Measurements from ENCODE around the gene ZNF148.

ZNF148 gene

DNA sequence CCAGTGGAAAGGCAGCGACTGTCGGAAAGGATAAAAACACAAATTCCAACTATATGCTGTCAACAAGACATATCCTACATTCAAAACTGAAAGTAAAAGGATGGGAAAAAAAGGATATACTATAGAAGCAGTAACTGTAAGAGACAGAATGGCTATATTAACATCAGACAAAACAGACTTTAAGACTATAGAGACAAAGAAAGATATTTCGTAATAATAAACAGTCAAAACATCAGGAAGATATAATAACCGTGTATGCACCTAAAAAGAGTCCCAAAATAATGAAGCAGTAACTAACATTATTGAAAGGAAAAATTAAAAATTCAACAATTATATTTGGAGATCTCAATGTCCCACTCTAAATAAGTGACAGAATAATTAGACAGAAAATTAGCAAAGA is 48.2 kb downstream of the ZNF148 start:
- no peak for DNase-seq

GRCh38 chr3:125325746-125326145 is 49.4 kb downstream of the ZNF148 start:
- no peak for DNase-seq

DNA sequence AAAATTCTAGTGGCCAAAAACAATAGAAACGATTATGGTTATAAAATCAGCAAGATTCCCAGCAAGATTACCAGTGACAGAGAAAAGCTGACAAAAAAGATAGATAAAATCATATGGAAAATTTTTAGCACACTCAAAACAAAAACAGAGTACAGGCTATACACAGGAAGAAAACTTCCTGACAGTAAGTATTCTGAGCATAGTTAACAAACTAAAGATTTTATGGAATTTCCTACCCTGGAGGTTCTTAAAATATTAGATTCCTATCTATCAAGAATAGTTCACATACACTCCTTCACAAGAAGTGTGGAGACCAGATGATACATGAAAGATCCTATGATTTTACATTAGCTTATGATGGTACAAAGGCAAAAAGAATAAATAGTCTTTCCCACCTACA is 50.8 kb downstream of the ZNF148 start:
- no peak for DNase-seq

GRCh38 chr3:125322917-125323316 is 52.2 kb downstream of the ZNF148 start:
- DNase-seq = no peak

- DNase-seq = no peak
These were observed 53.0 kb downstream of the ZNF148 start for GRCh38 chr3:125322166-125322565.

DNA sequence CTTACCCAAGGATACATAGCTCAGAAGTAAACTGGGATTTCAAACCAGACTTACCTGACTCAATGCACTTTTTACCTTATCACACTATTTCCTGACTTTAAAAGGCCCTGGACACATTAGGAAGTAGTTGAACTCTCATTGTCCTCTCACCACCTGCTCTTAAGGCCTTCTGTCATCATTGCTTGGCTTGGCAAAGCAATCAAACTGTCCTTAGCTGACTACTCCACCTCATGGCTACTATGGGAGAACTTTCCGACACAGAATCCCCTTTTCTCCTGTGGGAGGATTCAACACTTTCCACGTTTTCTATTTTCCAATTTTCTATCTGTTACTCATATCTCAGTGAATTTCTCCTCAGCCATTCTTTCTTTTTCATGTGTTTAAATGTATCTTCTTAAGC is 55.4 kb downstream of the ZNF148 start:
- no peak for DNase-seq

DNA sequence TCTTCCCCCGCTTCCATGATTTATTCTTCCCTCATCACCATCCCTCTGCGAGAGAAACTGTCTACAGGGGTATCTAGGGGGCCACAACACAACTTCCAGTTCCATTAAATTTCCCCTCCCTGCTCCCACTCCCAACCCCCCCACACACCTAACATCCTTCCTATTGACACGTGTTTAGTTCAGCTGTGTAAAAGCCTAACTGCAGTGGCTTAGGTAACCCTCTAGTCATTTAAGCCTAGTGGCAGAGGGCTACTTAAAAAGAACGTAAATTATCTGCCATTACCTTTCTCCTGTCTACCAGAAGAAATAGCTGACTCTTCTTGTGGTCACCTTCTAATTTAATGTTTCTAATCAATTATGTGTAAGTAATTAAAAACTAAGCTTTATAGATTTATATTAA is 56.3 kb downstream of the ZNF148 start:
- no peak for DNase-seq

DNA sequence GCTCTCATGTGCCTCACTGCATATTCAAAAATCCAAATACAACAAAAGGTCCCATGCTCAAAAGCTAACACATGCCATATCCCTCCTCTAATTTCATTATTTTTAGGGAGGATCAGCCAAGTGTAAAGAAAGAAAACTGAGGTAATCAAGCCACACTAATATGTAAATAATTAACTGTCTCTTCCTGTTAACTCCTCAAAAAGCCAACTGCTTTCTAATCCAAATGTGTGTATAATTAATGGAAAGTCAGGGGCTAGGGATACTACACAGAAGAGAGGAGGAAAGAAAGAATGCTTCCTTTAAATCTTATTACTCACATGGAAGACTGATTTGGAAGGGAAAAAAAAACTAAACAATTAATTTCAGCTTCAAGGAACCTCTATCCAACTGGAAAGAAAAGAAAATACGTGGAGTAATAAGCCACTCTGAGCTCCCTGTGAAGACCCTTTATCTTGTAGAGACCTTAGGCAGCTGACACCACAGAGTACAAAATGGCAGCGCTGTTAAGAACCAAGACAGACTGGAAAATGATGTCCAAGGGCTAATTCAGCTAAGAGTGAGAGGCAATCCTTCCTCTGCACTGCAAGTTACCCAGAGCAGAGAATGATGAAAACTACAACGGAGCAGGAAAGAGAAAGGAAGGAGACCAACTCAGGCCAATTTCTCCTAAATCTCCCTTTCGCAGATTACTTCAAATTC is 56.8 kb downstream of the ZNF148 start:
- DNase-seq = no peak

GRCh38 chr3:125317761-125318160 is 57.4 kb downstream of the ZNF148 start:
- no peak for DNase-seq

GRCh38 chr3:125316949-125317348 is 58.2 kb downstream of the ZNF148 start:
- DNase-seq = no peak

DNA sequence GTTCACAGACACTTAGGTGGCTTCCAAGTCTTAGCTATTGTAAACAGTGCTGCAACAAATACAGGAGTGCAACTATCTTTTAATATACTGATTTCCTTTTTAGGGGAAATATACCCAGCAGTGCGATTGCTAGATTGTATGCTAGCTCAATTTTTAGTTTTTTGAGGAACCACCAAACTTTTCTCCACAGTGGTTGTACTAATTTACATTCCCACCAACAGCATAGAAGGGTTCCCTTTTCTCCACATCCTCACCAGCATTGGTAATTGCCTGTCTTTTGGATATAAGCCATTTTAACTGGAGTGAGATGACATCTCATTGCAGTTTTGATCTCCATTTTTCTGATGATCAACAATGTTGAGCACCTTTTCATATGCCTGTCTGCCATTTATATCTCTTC is 58.9 kb downstream of the ZNF148 start:
- DNase-seq = no peak

GRCh38 chr3:125313060-125313635 is 62.0 kb downstream of the ZNF148 start:
- no peak for DNase-seq

- DNase-seq = no peak
These were observed 64.5 kb downstream of the ZNF148 start for GRCh38 chr3:125310623-125311081.

DNA sequence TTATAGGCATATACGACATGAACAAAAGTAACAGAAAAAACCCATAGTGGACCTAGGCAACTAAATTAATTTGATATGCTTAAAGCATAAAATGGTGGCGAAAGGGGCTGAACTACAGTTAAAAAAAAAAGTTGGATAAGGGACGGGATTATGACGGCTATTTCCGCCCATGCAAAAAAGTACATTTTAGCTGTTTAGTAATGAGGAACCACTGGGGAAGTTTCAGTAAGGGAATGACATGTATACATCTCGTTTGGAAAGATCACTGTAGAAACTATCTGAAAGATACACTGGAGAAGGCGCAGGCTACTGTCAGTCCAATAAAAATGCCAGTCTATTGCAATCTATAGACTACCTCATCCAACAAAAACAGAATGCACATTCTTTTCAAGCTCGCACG is 65.6 kb downstream of the ZNF148 start:
- no peak for DNase-seq

DNA sequence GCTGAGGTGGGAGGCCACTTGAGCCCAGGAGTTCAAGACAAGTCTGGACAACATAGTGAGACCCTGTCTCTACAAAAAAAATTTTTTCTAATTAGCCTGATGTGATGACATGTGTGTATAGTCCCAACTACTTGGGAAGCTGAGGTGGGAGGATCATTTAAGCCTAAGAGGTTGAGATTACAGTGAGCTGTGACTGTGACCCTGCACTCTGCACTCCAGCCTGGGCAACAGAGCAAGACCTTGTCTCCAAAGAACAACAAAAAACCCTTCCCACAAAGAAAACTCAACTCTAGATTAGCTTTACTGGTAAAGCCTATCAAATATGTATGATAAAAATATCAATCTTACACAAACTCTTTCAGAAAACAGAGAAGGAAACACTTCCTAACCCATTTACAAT is 68.5 kb downstream of the ZNF148 start:
- no peak for DNase-seq

GRCh38 chr3:125302932-125303331 is 72.2 kb downstream of the ZNF148 start:
- no peak for DNase-seq

GRCh38 chr3:125300416-125300815 is 74.7 kb downstream of the ZNF148 start:
- DNase-seq = no peak

DNA sequence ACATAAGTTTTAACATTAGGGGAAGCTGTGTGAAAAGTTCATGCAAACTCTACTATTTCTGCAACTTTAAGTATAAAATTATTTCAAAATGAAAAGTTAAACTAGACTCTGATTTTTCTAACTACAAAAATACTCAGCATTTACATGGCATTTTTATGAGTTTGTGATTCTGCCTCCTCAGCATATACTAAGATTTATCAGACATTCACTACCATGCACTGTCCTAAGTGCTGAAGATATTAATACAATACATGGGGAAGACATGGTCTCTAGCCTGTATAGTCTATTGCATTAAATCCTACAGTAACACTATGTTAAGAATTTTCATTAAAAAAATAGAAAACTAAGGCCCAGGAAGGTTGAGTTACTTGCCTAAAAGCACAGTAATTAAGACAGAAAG is 80.7 kb downstream of the ZNF148 start:
- DNase-seq = no peak

- no peak for DNase-seq
These were observed 83.1 kb downstream of the ZNF148 start for GRCh38 chr3:125292015-125292414.

- no peak for DNase-seq
These were observed 85.6 kb downstream of the ZNF148 start for GRCh38 chr3:125289429-125289981.

DNA sequence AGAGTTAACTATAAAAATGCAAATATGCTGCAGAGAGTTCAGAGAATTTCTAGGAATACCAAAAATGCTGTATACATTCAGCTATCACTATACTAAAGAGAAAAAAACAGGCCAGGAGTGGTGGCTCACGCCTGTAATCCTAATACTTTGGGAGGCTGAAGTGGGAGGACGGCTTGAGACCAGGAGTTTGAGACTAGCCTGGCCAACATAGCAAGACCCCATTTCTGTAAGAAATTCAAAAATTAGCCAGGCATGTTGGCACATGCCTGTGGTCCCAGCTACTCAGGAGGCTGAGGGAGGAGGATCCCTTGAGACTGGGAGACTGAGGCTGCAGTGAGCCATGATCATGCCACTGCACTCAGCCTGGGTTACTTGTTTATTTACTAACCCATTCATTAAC is 87.9 kb downstream of the ZNF148 start:
- no peak for DNase-seq

- no peak for DNase-seq
These were observed 93.7 kb downstream of the ZNF148 start for GRCh38 chr3:125281381-125281780.

- no peak for DNase-seq
These were observed 94.3 kb downstream of the ZNF148 start for GRCh38 chr3:125280668-125281361.

- no peak for DNase-seq
These were observed 97.0 kb downstream of the ZNF148 start for GRCh38 chr3:125278155-125278554.
